IPS DF 6.9 (cell line): ENCODE measurements around the gene TLR5.

Source experiments
- DNase-seq: peaks from one replicate; pipeline ENCODE4 v3.0.0-alpha.2; 2013; ENCODE audit warnings: low read depth, low spot score
- H3K27ac ChIP-seq: one replicate; pipeline ENCODE4 v1.5.1; 2013; ENCODE audit warnings: low read length, control low read depth
- H3K27me3 ChIP-seq: 2 replicates; pipeline ENCODE4 v1.6.1; 2013; ENCODE audit warnings: mild to moderate bottlenecking, low read length; ENCODE audit not compliant: control insufficient read depth, insufficient read depth
- H3K36me3 ChIP-seq: 2 replicates; pipeline ENCODE4 v1.6.1; 2013; ENCODE audit warnings: low read length; ENCODE audit not compliant: control insufficient read depth, insufficient read depth
- H3K4me1 ChIP-seq: 2 replicates; pipeline ENCODE4 v1.6.1; 2013; ENCODE audit warnings: low read length; ENCODE audit not compliant: control insufficient read depth, insufficient read depth
- H3K4me3 ChIP-seq: 2 replicates; pipeline ENCODE4 v1.5.1; 2013; ENCODE audit warnings: mild to moderate bottlenecking, low read length
- H3K9me3 ChIP-seq: 2 replicates; pipeline ENCODE4 v1.6.1; 2013; ENCODE audit warnings: low read length, inconsistent platforms; ENCODE audit not compliant: control insufficient read depth, insufficient read depth
- WGBS: extraction: QIAGEN DNeasy Blood & Tissue Kit; methylation state at CpG from one replicate; pipeline ENCODE4 v1.1.7; 2013; ENCODE audit warnings: mixed read lengths, missing lambda C conversion rate; ENCODE audit not compliant: insufficient read length, insufficient coverage; 5-methylcytosine and 5-hydroxymethylcytosine counted together

Gene TLR5

DNA sequence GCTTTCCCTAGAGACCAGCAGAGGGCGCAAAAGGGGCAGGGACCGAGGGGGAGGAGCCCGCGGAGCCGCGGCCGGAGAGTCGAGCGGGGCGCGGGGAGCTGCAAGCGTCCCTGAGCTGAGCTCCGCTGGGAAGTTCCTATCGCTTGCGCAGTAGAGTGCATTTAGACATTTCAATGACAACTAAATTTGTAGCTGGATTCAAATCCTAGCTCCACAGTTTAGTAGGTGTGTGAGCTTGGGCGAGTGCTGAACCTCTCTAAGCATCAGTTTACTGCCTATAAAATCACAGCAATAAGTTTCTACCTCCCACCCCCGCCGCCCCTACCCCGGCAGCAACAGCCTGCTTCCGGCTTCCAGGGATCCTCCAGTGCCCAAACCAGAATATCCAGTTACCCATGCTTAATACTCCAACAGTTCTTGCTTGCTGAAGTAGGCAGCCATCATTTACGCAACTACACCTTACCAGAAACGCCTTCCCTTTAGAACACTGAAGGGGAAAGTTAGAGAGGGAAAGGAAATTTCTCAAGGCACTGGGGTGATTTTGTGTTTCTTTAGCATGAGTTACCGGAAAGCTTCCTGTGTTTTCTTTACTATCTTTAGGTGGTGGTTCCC is 9.1 kb downstream of the TLR5 start:
- peaks cover 10% of the 10 kb centered on the region for H3K4me1 ChIP-seq
- H3K4me3 ChIP-seq: peak overlapping the region; percentile 30; the same call in 1 of the 2 replicates
- H3K36me3 ChIP-seq: no peaks in the 10 kb centered on the region

GRCh38 chr1:223133306-223133823 is 9.7 kb downstream of the TLR5 start:
- Histone ChIP-seq H3K27me3 (no peaks in the 10 kb centered on the region; the same call in 1 of the 2 replicates), H3K4me3 (no peak overlapping the region), H3K36me3 (no peaks in the 10 kb centered on the region), H3K9me3 (no peaks in the 10 kb centered on the region), H3K4me1 (peaks cover 10% of the 10 kb centered on the region), H3K27ac (no peak overlapping the region)
- DNase-seq: no peak
- no CpG with 5 or more reads among the region's 15 CpGs for WGBS

More for the DNA sequence above, 9.1 kb downstream of the TLR5 start:
- peak; percentile 84 for DNase-seq
- no CpG with 5 or more reads among the region's 23 CpGs for WGBS
- Histone ChIP-seq H3K9me3 (no peaks in the 10 kb centered on the region), H3K27me3 (no peaks in the 10 kb centered on the region; the same call in 1 of the 2 replicates), H3K27ac (no peak overlapping the region)

GRCh38 chr1:223129229-223129901 is 13.7 kb downstream of the TLR5 start:
- Histone ChIP-seq H3K4me3 (peak overlapping the region; percentile 20; the same call in 1 of the 2 replicates), H3K36me3 (no peaks in the 10 kb centered on the region), H3K9me3 (no peaks in the 10 kb centered on the region), H3K4me1 (peaks cover 3% of the 10 kb centered on the region; the same call in 1 of the 2 replicates), H3K27me3 (no peaks in the 10 kb centered on the region; the same call in 1 of the 2 replicates), H3K27ac (no peak overlapping the region)
- DNase-seq: peak; percentile 64
- no CpG with 5 or more reads among the region's 37 CpGs for WGBS

- Histone ChIP-seq H3K4me1 (peaks cover 5% of the 10 kb centered on the region; the same call in 1 of the 2 replicates), H3K4me3 (no peak overlapping the region), H3K27ac (no peak overlapping the region), H3K9me3 (no peaks in the 10 kb centered on the region), H3K27me3 (no peaks in the 10 kb centered on the region), H3K36me3 (no peaks in the 10 kb centered on the region)
- no CpG with 5 or more reads among the region's 1 CpG for WGBS
- no peak for DNase-seq
These were observed 16.3 kb downstream of the TLR5 start for GRCh38 chr1:223126741-223127140.

GRCh38 chr1:223125766-223126165 is 17.3 kb downstream of the TLR5 start:
- DNase-seq: no peak
- H3K4me1 ChIP-seq: peaks cover 5% of the 10 kb centered on the region; the same call in 1 of the 2 replicates
- no CpG with 5 or more reads among the region's 2 CpGs for WGBS
- no peaks in the 10 kb centered on the region for H3K27me3 ChIP-seq
- no peak overlapping the region for H3K27ac ChIP-seq
- no peaks in the 10 kb centered on the region for H3K36me3 ChIP-seq
- H3K4me3 ChIP-seq: no peak overlapping the region
- no peaks in the 10 kb centered on the region for H3K9me3 ChIP-seq

GRCh38 chr1:223123011-223123610 is 19.9 kb downstream of the TLR5 start:
- no peaks in the 10 kb centered on the region for H3K36me3 ChIP-seq
- H3K27ac ChIP-seq: no peak overlapping the region
- WGBS: no CpG with 5 or more reads among the region's 6 CpGs
- no peaks in the 10 kb centered on the region for H3K9me3 ChIP-seq
- peaks cover 4% of the 10 kb centered on the region; the same call in 1 of the 2 replicates for H3K4me1 ChIP-seq
- H3K27me3 ChIP-seq: no peaks in the 10 kb centered on the region
- H3K4me3 ChIP-seq: no peak overlapping the region
- DNase-seq: no peak

DNA sequence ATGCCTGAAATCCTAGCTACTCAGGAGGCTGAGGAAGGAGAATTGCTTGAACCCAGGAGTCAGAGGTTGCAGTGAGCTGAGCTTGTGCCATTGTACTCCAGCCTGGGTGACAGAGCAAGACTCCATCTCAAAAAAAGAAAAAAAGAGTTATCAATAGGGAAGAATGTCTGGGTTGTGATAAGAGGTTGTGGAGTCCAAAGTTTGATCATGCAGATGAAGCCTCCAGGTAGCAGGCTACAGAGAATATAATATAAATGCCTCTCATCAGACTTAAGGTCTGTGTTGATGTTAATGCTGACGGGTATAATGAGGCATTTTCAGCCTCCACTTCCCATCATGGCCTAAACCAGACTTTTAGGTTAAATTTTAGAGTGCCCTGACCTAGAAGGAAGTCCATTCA is 24.6 kb downstream of the TLR5 start:
- Histone ChIP-seq H3K27me3 (no peaks in the 10 kb centered on the region), H3K27ac (no peak overlapping the region), H3K4me1 (peaks cover 3% of the 10 kb centered on the region; the same call in 1 of the 2 replicates), H3K4me3 (no peak overlapping the region), H3K36me3 (no peaks in the 10 kb centered on the region), H3K9me3 (no peaks in the 10 kb centered on the region)
- no peak for DNase-seq
- WGBS: no CpG with 5 or more reads among the region's 1 CpG

GRCh38 chr1:223116950-223117349 is 26.1 kb downstream of the TLR5 start:
- no peak for DNase-seq
- WGBS: no CpG with 5 or more reads among the region's 29 CpGs
- Histone ChIP-seq H3K36me3 (no peaks in the 10 kb centered on the region), H3K4me3 (no peak overlapping the region), H3K27ac (no peak overlapping the region), H3K4me1 (peaks cover 2% of the 10 kb centered on the region; the same call in 1 of the 2 replicates), H3K27me3 (no peaks in the 10 kb centered on the region), H3K9me3 (no peaks in the 10 kb centered on the region)

DNA sequence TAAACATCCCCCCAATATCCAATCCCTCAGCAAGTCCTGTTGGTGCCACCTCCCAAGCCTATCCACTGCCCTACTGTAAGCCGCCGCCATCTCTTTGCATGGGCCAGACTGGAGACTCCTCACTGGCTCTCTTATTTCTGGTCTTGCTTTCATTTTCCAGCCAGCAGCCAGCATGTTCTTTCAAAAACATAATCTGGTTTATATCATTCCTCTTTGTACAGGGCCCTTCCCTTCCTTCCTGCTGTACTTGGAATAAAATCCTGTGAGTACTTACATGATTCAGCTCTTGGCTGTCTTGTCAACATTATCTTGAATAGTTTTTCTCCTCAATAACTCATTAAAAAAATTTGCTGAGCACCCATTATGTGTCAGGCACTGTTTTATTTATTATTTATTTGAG is 28.2 kb downstream of the TLR5 start:
- Histone ChIP-seq H3K4me1 (peaks cover 2% of the 10 kb centered on the region; the same call in 1 of the 2 replicates), H3K9me3 (no peaks in the 10 kb centered on the region), H3K27ac (no peak overlapping the region), H3K4me3 (no peak overlapping the region), H3K27me3 (no peaks in the 10 kb centered on the region), H3K36me3 (no peaks in the 10 kb centered on the region)
- WGBS: no CpG with 5 or more reads among the region's 2 CpGs
- DNase-seq: no peak

- WGBS: no CpG with 5 or more reads among the region's 3 CpGs
- Histone ChIP-seq H3K9me3 (no peaks in the 10 kb centered on the region), H3K27me3 (no peaks in the 10 kb centered on the region), H3K4me3 (no peak overlapping the region), H3K4me1 (no peaks in the 10 kb centered on the region), H3K27ac (no peak overlapping the region), H3K36me3 (no peaks in the 10 kb centered on the region)
- no peak for DNase-seq
These were observed 32.1 kb downstream of the TLR5 start for GRCh38 chr1:223110952-223111351.
